ENCODE measurements around the gene COL25A1.

The COL25A1 gene

DNA sequence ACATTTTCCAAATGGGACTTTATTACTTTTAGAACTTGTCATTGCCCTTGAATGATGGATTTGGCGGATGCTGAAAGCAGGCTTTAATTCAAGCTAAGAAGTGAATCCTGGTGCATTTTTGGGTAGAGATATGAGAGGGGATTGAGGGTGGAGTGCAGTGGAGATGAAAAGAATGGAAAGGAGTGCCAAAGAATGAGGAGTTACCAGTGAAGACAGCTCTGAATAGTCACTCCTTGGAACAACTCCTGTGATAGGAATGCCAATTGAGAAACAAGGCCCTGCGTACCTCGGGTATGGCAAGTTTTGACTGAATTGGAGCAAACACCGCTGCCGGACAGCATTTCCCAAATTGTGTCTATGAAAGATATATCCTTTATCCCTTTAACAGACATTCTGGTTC lies 503.2 kb downstream of the COL25A1 start:
- TF ChIP-seq POLR2A (IDR thresholded peaks at IDR 0.05; ENCODE audit: low read depth, low read length), result no peak
- no peak for TF ChIP-seq POLR2AphosphoS5 (IDR thresholded peaks at IDR 0.05; ENCODE audit: low read depth, low read length)
- TF ChIP-seq TAF1 (IDR thresholded peaks at IDR 0.05; ENCODE audit: borderline replicate concordance, low read depth, low read length), result no peak
- DNase-seq (ENCODE audit: insufficient read length) (no peak), FAIRE-seq (no peak)

DNA sequence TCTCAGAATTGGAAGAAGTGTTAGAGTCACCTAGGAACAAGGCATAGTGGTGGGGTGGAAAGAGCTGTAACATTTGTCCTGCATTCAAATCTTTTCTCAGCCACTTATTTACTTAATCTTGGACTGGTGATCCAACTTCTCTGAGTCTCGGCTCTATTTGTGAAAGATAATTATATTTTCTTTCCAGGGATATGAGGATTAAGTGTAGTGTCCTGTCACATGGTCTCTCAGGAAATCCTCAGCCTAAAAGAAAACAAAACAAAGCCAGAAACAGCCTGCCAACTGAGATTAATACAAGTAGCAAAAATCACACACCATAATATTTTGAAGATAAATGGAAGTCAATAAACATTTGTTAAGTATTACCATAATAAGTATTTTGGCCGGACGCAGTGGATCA lies 506.3 kb downstream of the COL25A1 start:
- no peak for FAIRE-seq

DNA sequence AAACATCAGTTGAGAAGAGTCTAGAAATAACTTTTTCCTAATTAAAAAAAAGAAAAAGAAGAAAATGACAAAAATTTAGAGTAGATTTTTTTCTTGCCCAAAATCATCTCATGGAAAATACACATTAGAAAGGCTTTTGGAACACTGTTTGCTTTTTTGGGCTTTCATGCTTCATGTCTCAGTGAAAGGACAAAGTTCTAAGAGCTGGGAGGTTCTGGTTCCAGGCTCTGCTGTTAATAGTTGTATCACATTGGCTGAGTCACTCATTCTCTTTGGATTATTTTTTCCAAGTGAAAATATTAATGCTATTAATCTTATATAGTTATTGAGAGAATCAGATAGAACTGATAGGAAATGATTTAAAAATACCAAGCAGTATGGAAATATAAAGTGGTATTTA lies 506.7 kb downstream of the COL25A1 start:
- DNase-seq (ENCODE audit: insufficient read length), result no peak
- TF ChIP-seq POLR2A (IDR thresholded peaks at IDR 0.05; ENCODE audit: low read depth, low read length), result no peak
- no peak for TF ChIP-seq TAF1 (IDR thresholded peaks at IDR 0.05; ENCODE audit: borderline replicate concordance, low read depth, low read length)
- no peak for TF ChIP-seq POLR2AphosphoS5 (IDR thresholded peaks at IDR 0.05; ENCODE audit: low read depth, low read length)
- no peak for FAIRE-seq

More for the DNA sequence above, 506.3 kb downstream of the COL25A1 start:
- TF ChIP-seq TAF1 (IDR thresholded peaks at IDR 0.05; ENCODE audit: borderline replicate concordance, low read depth, low read length) (no peak), POLR2AphosphoS5 (IDR thresholded peaks at IDR 0.05; ENCODE audit: low read depth, low read length) (no peak), POLR2A (IDR thresholded peaks at IDR 0.05; ENCODE audit: low read depth, low read length) (no peak)
- no peak for DNase-seq (ENCODE audit: insufficient read length)

DNA sequence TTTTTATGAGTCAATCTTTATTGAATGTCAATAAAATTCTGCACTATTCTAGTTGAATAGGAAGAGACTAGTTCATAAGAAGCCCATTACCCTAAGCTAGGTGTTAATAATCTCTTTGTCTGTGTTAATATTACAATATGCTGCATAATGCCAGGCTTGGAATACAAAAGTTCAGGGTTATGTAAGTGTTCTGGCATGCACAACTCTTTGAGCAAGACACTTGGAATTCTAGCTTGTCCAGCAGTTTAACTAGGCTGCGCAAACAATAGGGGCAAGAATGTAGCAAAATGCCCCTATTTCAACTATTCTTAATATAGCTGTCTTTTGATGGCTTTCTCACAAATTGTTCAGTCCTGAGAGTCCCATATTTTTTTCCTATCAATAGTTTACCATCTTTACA lies 508.3 kb downstream of the COL25A1 start:
- FAIRE-seq (no peak), DNase-seq (ENCODE audit: insufficient read length) (no peak)
- TF ChIP-seq POLR2A (IDR thresholded peaks at IDR 0.05; ENCODE audit: low read depth, low read length) (no peak), POLR2AphosphoS5 (IDR thresholded peaks at IDR 0.05; ENCODE audit: low read depth, low read length) (no peak), TAF1 (IDR thresholded peaks at IDR 0.05; ENCODE audit: borderline replicate concordance, low read depth, low read length) (no peak)

- no peak for DNase-seq (ENCODE audit: insufficient read length)
- no peak for FAIRE-seq
- TF ChIP-seq POLR2A (IDR thresholded peaks at IDR 0.05; ENCODE audit: low read depth, low read length) (no peak), TAF1 (IDR thresholded peaks at IDR 0.05; ENCODE audit: borderline replicate concordance, low read depth, low read length) (no peak), POLR2AphosphoS5 (IDR thresholded peaks at IDR 0.05; ENCODE audit: low read depth, low read length) (no peak)
Observed at GRCh38 chr4:108793415-108793814, 509.0 kb downstream of the COL25A1 start.

DNA sequence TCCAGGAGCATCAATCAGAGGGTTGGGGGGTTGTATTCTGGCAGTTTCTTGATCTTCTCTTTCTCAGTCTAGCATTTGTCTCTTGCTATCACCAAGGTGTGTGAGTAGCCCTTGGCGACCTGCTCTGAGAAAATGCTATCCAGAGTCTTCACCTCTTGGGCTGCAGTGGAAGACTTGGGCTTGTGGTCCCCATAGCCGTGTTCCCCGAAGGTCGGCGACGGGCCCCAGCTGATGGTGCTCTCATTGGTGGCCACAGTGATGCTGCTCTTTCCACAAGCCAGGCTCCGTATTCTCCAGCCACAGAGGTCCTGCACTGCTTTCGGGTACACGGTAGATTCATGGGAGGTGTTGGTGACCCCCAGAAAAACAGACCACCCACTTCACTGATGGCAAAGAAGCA lies 513.7 kb downstream of the COL25A1 start:
- TF ChIP-seq POLR2AphosphoS5 (IDR thresholded peaks at IDR 0.05; ENCODE audit: low read depth, low read length) (no peak), POLR2A (IDR thresholded peaks at IDR 0.05; ENCODE audit: low read depth, low read length) (no peak), TAF1 (IDR thresholded peaks at IDR 0.05; ENCODE audit: borderline replicate concordance, low read depth, low read length) (no peak)
- no peak for FAIRE-seq
- no peak for DNase-seq (ENCODE audit: insufficient read length)

GRCh38 chr4:108787724-108788123 lies 514.7 kb downstream of the COL25A1 start:
- FAIRE-seq (no peak), DNase-seq (ENCODE audit: insufficient read length) (no peak)
- no peak for TF ChIP-seq POLR2AphosphoS5 (IDR thresholded peaks at IDR 0.05; ENCODE audit: low read depth, low read length)
- TF ChIP-seq POLR2A (IDR thresholded peaks at IDR 0.05; ENCODE audit: low read depth, low read length), result no peak
- TF ChIP-seq TAF1 (IDR thresholded peaks at IDR 0.05; ENCODE audit: borderline replicate concordance, low read depth, low read length), result no peak

DNA sequence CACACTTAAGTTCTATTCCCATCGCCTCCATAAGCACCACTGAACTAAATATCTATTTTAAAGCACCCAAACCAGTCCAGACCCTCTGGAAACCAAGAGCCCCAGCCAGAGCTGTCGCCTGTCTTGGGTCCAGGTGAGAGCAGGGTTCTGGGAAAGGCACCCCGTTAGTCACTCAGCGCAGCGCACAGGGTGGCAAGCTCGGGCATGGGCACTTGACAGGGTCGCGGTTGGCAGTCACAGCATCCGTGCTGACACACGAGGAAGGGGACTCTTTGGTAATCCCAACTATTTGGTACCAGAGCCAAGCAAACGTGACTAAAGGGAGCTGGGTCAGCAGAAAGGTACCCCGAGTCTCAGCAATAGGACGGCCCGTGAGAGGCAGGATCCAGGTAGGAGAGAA lies 515.4 kb downstream of the COL25A1 start:
- no peak for TF ChIP-seq POLR2A (IDR thresholded peaks at IDR 0.05; ENCODE audit: low read depth, low read length)
- no peak for TF ChIP-seq TAF1 (IDR thresholded peaks at IDR 0.05; ENCODE audit: borderline replicate concordance, low read depth, low read length)
- TF ChIP-seq POLR2AphosphoS5 (IDR thresholded peaks at IDR 0.05; ENCODE audit: low read depth, low read length), result no peak
- no peak for DNase-seq (ENCODE audit: insufficient read length)
- no peak for FAIRE-seq

- no peak for FAIRE-seq
- DNase-seq (ENCODE audit: insufficient read length), result no peak
- TF ChIP-seq POLR2AphosphoS5 (IDR thresholded peaks at IDR 0.05; ENCODE audit: low read depth, low read length) (no peak), POLR2A (IDR thresholded peaks at IDR 0.05; ENCODE audit: low read depth, low read length) (no peak), TAF1 (IDR thresholded peaks at IDR 0.05; ENCODE audit: borderline replicate concordance, low read depth, low read length) (no peak)
Observed at GRCh38 chr4:108786351-108786750, 516.1 kb downstream of the COL25A1 start.

DNA sequence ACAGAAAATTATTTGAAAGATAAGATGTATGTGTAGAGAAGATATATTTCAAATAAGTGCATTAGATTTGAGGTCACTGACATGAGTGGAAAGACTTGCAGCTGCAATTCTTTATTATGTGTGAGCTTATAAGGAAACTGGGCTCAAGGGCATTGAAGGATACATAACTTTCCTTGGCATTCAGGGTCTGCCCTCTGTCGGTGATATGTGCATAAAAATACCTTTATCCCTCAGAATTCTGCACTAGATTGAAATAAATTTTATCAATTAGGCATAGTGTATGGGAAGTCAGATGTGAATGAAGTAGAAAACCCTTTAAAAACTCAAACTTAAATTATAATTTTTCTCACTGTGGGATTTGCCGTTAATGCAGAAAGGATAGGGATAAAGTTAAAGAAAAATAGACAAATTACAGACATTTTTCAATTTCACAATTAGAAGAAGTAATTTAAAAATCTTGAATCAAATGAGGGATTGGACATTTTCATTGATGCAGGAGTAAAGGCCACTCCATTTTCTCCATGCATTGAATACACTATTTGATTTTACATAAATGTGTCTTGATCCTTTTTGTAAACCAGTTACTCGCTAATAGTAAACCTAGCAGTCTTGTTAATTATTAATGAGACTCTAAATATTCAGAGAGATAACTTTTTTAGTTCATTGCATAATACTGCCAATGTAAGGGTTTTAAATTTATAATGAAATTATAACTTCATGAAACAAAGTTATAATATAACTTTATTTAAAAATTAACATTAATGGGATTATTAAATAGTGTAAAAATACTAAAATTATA lies 518.6 kb downstream of the COL25A1 start:
- DNase-seq (ENCODE audit: insufficient read length), result no peak
- FAIRE-seq, result no peak
- TF ChIP-seq POLR2AphosphoS5 (IDR thresholded peaks at IDR 0.05; ENCODE audit: low read depth, low read length), result no peak
- no peak for TF ChIP-seq POLR2A (IDR thresholded peaks at IDR 0.05; ENCODE audit: low read depth, low read length)
- TF ChIP-seq TAF1 (IDR thresholded peaks at IDR 0.05; ENCODE audit: borderline replicate concordance, low read depth, low read length), result no peak

DNA sequence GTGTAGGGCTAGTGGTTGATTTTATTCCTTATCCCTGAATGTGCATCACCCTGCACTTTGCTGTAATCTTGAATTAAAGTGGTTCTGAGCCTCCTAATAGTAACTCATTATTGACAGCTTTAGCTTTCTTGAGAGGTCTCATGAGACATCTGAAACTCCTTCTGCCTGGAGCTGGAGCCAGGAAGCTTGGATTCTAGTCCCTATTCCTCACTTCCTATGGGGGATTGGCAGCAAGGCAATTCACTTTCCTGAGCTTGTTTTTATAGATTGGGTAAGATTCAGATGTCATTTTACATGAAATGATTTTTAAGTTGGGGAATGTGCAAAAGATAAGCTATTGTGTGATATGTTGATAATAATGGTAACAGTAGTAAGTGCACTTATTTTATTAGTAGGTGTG lies 522.5 kb downstream of the COL25A1 start:
- no peak for TF ChIP-seq TAF1 (IDR thresholded peaks at IDR 0.05; ENCODE audit: borderline replicate concordance, low read depth, low read length)
- no peak for TF ChIP-seq POLR2A (IDR thresholded peaks at IDR 0.05; ENCODE audit: low read depth, low read length)
- TF ChIP-seq POLR2AphosphoS5 (IDR thresholded peaks at IDR 0.05; ENCODE audit: low read depth, low read length), result no peak
- FAIRE-seq (no peak), DNase-seq (ENCODE audit: insufficient read length) (no peak)

- DNase-seq (ENCODE audit: insufficient read length) (no peak), FAIRE-seq (no peak)
- no peak for TF ChIP-seq POLR2AphosphoS5 (IDR thresholded peaks at IDR 0.05; ENCODE audit: low read depth, low read length)
- no peak for TF ChIP-seq TAF1 (IDR thresholded peaks at IDR 0.05; ENCODE audit: borderline replicate concordance, low read depth, low read length)
- no peak for TF ChIP-seq POLR2A (IDR thresholded peaks at IDR 0.05; ENCODE audit: low read depth, low read length)
Observed at GRCh38 chr4:108777388-108777787, 525.1 kb downstream of the COL25A1 start.

All from GM12892 (cell line).